H9 (cell line): ENCODE data around the gene ARMH3. TPM values are rescaled to one million over a fixed set of nuclear protein-coding genes. Genes with fewer than 3 reads are reported as not detected.

Source experiments
- DNase-seq: peaks from one replicate; pipeline ENCODE4 v3.0.0-alpha.2; 2017
- H2AFZ ChIP-seq: one replicate; pipeline ENCODE4 v1.6.1; 2013; ENCODE audit warnings: mild to moderate bottlenecking, low read length, control low read depth, moderate library complexity
- H2AK5ac ChIP-seq: 2 replicates; pipeline ENCODE4 v1.6.1; 2013; ENCODE audit warnings: low read length, control low read depth, mixed read lengths; ENCODE audit not compliant: insufficient read length
- H2BK120ac ChIP-seq: one replicate; pipeline ENCODE4 v1.6.1; 2013; ENCODE audit warnings: low read depth, mild to moderate bottlenecking, low read length, control low read depth, inconsistent platforms; ENCODE audit not compliant: poor library complexity, severe bottlenecking
- H2BK12ac ChIP-seq: 2 replicates; pipeline ENCODE4 v1.6.1; 2013; ENCODE audit warnings: low read length, control low read depth, mixed read lengths, low read depth; ENCODE audit not compliant: insufficient read length
- H2BK15ac ChIP-seq: 2 replicates; pipeline ENCODE4 v1.6.1; 2013; ENCODE audit warnings: low read depth, low read length, control low read depth
- H2BK20ac ChIP-seq: one replicate; pipeline ENCODE4 v1.6.1; 2013; ENCODE audit warnings: low read depth, mild to moderate bottlenecking, low read length, control low read depth, inconsistent platforms; ENCODE audit not compliant: poor library complexity, severe bottlenecking
- H2BK5ac ChIP-seq: 2 replicates; pipeline ENCODE4 v1.6.1; 2013; ENCODE audit warnings: low read length, control low read depth, mixed read lengths; ENCODE audit not compliant: insufficient read length
- H3K14ac ChIP-seq: 2 replicates; pipeline ENCODE4 v1.6.1; 2013; ENCODE audit warnings: low read length, control low read depth; ENCODE audit not compliant: insufficient read depth
- H3K18ac ChIP-seq: 2 replicates; pipeline ENCODE4 v1.6.1; 2013; ENCODE audit warnings: low read depth, mild to moderate bottlenecking, mixed read lengths, low read length, control low read depth; ENCODE audit not compliant: insufficient read length
- H3K23ac ChIP-seq: 2 replicates; pipeline ENCODE4 v1.6.1; 2013; ENCODE audit warnings: low read length, control low read depth, mixed read lengths, low read depth; ENCODE audit not compliant: insufficient read length
- H3K23me2 ChIP-seq: 2 replicates; pipeline ENCODE4 v1.6.1; 2013; ENCODE audit warnings: low read depth, mild to moderate bottlenecking, mixed read lengths, low read length, control low read depth; ENCODE audit not compliant: insufficient read length, poor library complexity, severe bottlenecking
- H3K27ac ChIP-seq: 2 replicates; pipeline ENCODE4 v1.5.1; 2013; ENCODE audit warnings: low read length, control low read depth, mixed read lengths, low read depth; ENCODE audit not compliant: insufficient read length
- H3K27me3 ChIP-seq: 2 replicates; pipeline ENCODE4 v1.6.1; 2013; ENCODE audit warnings: low read length, control low read depth, inconsistent platforms; ENCODE audit not compliant: insufficient read depth
- H3K4ac ChIP-seq: 2 replicates; pipeline ENCODE4 v1.6.1; 2013; ENCODE audit warnings: low read depth, mild to moderate bottlenecking, control low read depth, inconsistent platforms, low read length, moderate library complexity
- H3K4me1 ChIP-seq: 2 replicates; pipeline ENCODE4 v1.6.1; 2013; ENCODE audit warnings: low read length, control low read depth, inconsistent platforms; ENCODE audit not compliant: insufficient read depth
- H3K4me2 ChIP-seq: 2 replicates; pipeline ENCODE4 v1.6.1; 2013; ENCODE audit warnings: low read length, control low read depth, mixed read lengths; ENCODE audit not compliant: insufficient read length, insufficient read depth
- H3K56ac ChIP-seq: 2 replicates; pipeline ENCODE4 v1.6.1; 2013; ENCODE audit warnings: low read depth, mild to moderate bottlenecking, mixed read lengths, low read length, control low read depth; ENCODE audit not compliant: insufficient read length
- H3K79me1 ChIP-seq: 2 replicates; pipeline ENCODE4 v1.6.1; 2013; ENCODE audit warnings: low read depth, mild to moderate bottlenecking, moderate library complexity, low read length, control low read depth, inconsistent platforms; ENCODE audit not compliant: insufficient read depth, poor library complexity, severe bottlenecking
- H3K79me2 ChIP-seq: 2 replicates; pipeline ENCODE4 v1.6.1; 2013; ENCODE audit warnings: low read length, control low read depth, inconsistent platforms; ENCODE audit not compliant: insufficient read depth
- H3K9ac ChIP-seq: 2 replicates; pipeline ENCODE4 v1.6.1; 2013; ENCODE audit warnings: low read length, control low read depth, mixed read lengths; ENCODE audit not compliant: insufficient read length; ENCODE audit errors: extremely low read depth
- H3K9me3 ChIP-seq: one replicate; pipeline ENCODE4 v1.6.1; 2013; ENCODE audit warnings: low read depth, low read length, inconsistent platforms; ENCODE audit not compliant: control insufficient read depth
- H3T11ph ChIP-seq: one replicate; pipeline ENCODE4 v1.6.1; 2013; ENCODE audit warnings: mild to moderate bottlenecking, low read length, control low read depth, inconsistent platforms
- H4K20me1 ChIP-seq: one replicate; pipeline ENCODE4 v1.6.1; 2013; ENCODE audit not compliant: control insufficient read depth, insufficient read length, insufficient read depth
- H4K5ac ChIP-seq: 2 replicates; pipeline ENCODE4 v1.6.1; 2013; ENCODE audit warnings: low read depth, mild to moderate bottlenecking, mixed read lengths, low read length, control low read depth; ENCODE audit not compliant: insufficient read length
- H4K8ac ChIP-seq: replicated peaks from 2 replicates; pipeline ENCODE4 v1.6.1; 2013; ENCODE audit warnings: low read length, control low read depth, mixed read lengths, low read depth; ENCODE audit not compliant: insufficient read length
- H4K91ac ChIP-seq: 2 replicates; pipeline ENCODE4 v1.6.1; 2013; ENCODE audit warnings: low read depth, mild to moderate bottlenecking, moderate library complexity, mixed read lengths, low read length, control low read depth; ENCODE audit not compliant: insufficient read length
- H3K27ac Mint-ChIP-seq, 3 experiments: 2 replicates in 2 of 3; 3 replicates in 1 of 3; pipeline ENCODE4 v1.8.0; 2020 to 2021; ENCODE audit warnings: mixed read lengths in 3 of 3, mild to moderate bottlenecking in 1 of 3, moderate library complexity in 1 of 3
- H3K27me3 Mint-ChIP-seq: 2 replicates; pipeline ENCODE4 v1.8.0; 2021; ENCODE audit warnings: low read depth, mild to moderate bottlenecking, moderate library complexity, mixed read lengths
- H3K36me3 Mint-ChIP-seq, 3 experiments: 2 replicates in 2 of 3; 3 replicates in 1 of 3; pipeline ENCODE4 v1.8.0; 2020 to 2021; ENCODE audit warnings: low read depth in 3 of 3, mixed read lengths in 3 of 3; ENCODE audit not compliant: insufficient read depth in 1 of 3
- H3K4me1 Mint-ChIP-seq, 2 experiments: 2 replicates each; pipeline ENCODE4 v1.8.0; 2020; ENCODE audit warnings: mixed read lengths in 2 of 2
- H3K4me3 Mint-ChIP-seq, 2 experiments: 2 replicates in 1 of 2; 3 replicates in 1 of 2; pipeline ENCODE4 v1.8.0; 2020 to 2021; ENCODE audit warnings: mild to moderate bottlenecking in 2 of 2, mixed read lengths in 2 of 2, moderate library complexity in 1 of 2
- H3K9me3 Mint-ChIP-seq, 2 experiments: 2 replicates in 1 of 2; 3 replicates in 1 of 2; pipeline ENCODE4 v1.8.0; 2020; ENCODE audit warnings: mild to moderate bottlenecking in 2 of 2, mixed read lengths in 2 of 2, moderate library complexity in 1 of 2
- total RNA-seq: library from RNA; stranded (reverse); gene quantifications from 2 replicates; pipeline ENCODE4 v1.2.1, GENCODE V29; 2021
- TF ChIP-seq, protein P1 (sequence below): fragments of 200-600 bp; sonication (generic); conservative IDR thresholded peaks from 3 replicates; pipeline ENCODE4 v1.8.0; 2021; ENCODE audit warnings: antibody characterized with exemption, mild to moderate bottlenecking

ARMH3 gene
- total RNA-seq, 1 experiment from 2014 or later: 20.4 TPM

DNA sequence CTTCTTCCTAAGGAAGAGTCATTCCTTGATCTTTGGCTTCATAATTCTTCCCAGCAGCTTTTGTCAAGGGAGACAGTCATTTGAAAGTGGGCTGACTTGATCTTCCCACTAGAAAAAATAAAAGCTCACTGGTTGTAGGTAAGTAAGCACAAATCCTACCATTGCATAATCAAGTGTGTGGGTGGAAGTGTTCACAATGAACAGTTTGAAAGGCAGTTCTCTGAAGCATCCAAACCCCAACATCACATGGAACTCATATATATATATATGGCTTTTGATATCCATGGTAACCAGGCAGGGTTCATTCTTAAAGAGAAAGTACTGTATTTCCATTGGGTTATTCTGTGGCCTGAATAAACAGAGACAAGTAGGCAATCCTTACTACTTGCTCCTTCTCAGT is 51.6 kb downstream of the ARMH3 start:
- H2AFZ ChIP-seq: no peak overlapping the region
- no peaks in the 10 kb centered on the region for H4K20me1 ChIP-seq
- no peak overlapping the region for H2BK120ac ChIP-seq
- H3K27ac ChIP-seq: no peak overlapping the region
- H3T11ph ChIP-seq: no peak overlapping the region
- H2AK5ac ChIP-seq: no peak overlapping the region
- H3K27ac Mint-ChIP-seq: no peak overlapping the region
- no peak overlapping the region for H4K91ac ChIP-seq
- no peaks in the 10 kb centered on the region for H3K79me2 ChIP-seq
- no peaks in the 10 kb centered on the region for H3K27me3 ChIP-seq
- DNase-seq: no peak
- H3K4me1 Mint-ChIP-seq: peaks cover 4 to 5% of the 10 kb centered on the region in 2 experiments
- no peaks in the 10 kb centered on the region for H3K23me2 ChIP-seq
- H3K4me2 ChIP-seq: no peak overlapping the region
- no peak overlapping the region for H3K18ac ChIP-seq
- no peaks in the 10 kb centered on the region for H3K9me3 Mint-ChIP-seq
- H2BK15ac ChIP-seq: no peak overlapping the region
- no peak overlapping the region for H3K23ac ChIP-seq
- no peaks in the 10 kb centered on the region for H3K79me1 ChIP-seq
- H3K36me3 Mint-ChIP-seq: peaks cover 2 to 43% (median 31%) of the 10 kb centered on the region in 3 experiments
- no peak overlapping the region for H2BK5ac ChIP-seq
- no peak overlapping the region for H4K8ac ChIP-seq
- no peak overlapping the region for H3K9ac ChIP-seq
- H4K5ac ChIP-seq: no peak overlapping the region
- H3K4me3 Mint-ChIP-seq: no peak overlapping the region
- no peak overlapping the region for H3K14ac ChIP-seq
- TF ChIP-seq, protein P1, sequence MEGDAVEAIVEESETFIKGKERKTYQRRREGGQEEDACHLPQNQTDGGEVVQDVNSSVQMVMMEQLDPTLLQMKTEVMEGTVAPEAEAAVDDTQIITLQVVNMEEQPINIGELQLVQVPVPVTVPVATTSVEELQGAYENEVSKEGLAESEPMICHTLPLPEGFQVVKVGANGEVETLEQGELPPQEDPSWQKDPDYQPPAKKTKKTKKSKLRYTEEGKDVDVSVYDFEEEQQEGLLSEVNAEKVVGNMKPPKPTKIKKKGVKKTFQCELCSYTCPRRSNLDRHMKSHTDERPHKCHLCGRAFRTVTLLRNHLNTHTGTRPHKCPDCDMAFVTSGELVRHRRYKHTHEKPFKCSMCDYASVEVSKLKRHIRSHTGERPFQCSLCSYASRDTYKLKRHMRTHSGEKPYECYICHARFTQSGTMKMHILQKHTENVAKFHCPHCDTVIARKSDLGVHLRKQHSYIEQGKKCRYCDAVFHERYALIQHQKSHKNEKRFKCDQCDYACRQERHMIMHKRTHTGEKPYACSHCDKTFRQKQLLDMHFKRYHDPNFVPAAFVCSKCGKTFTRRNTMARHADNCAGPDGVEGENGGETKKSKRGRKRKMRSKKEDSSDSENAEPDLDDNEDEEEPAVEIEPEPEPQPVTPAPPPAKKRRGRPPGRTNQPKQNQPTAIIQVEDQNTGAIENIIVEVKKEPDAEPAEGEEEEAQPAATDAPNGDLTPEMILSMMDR: no peak
- H3K9me3 ChIP-seq: no peaks in the 10 kb centered on the region
- H3K4me1 ChIP-seq: no peaks in the 10 kb centered on the region
- no peak overlapping the region for H2BK20ac ChIP-seq
- H3K4ac ChIP-seq: no peak overlapping the region
- H3K27me3 Mint-ChIP-seq: no peaks in the 10 kb centered on the region
- H2BK12ac ChIP-seq: no peak overlapping the region
- no peak overlapping the region for H3K56ac ChIP-seq
